Endodermal cell (in vitro differentiated cells): ENCODE data around the gene WLS. TPM values are rescaled to one million over a fixed set of nuclear protein-coding genes. Genes with fewer than 3 reads are reported as not detected.
A peak's percentile ranks its signal among the peaks of the same experiment; 100 is the strongest.

Source experiments
- DNase-seq: peaks from one replicate; pipeline ENCODE4 v3.0.0-alpha.2; 2017
- H3K27ac ChIP-seq: 2 replicates; pipeline ENCODE4 v1.5.1; 2013; ENCODE audit warnings: mild to moderate bottlenecking, low read depth, low read length, moderate library complexity
- H3K27me3 ChIP-seq: 2 replicates; pipeline ENCODE4 v1.6.1; 2013; ENCODE audit warnings: mild to moderate bottlenecking, low read length, moderate library complexity; ENCODE audit not compliant: insufficient read depth, control insufficient read depth, poor library complexity, severe bottlenecking
- H3K36me3 ChIP-seq: 2 replicates; pipeline ENCODE4 v1.7.0; 2013; ENCODE audit warnings: mild to moderate bottlenecking, low read length, moderate library complexity; ENCODE audit not compliant: control insufficient read depth, insufficient read depth
- H3K4me1 ChIP-seq: one replicate; pipeline ENCODE4 v1.7.0; 2013; ENCODE audit warnings: low read length; ENCODE audit not compliant: control insufficient read depth, insufficient read depth
- H3K4me3 ChIP-seq: 2 replicates; pipeline ENCODE4 v1.5.1; 2013; ENCODE audit warnings: mild to moderate bottlenecking, low read length, moderate library complexity
- H3K9ac ChIP-seq: 2 replicates; pipeline ENCODE4 v1.6.1; 2013; ENCODE audit warnings: mild to moderate bottlenecking, low read length, moderate library complexity; ENCODE audit not compliant: poor library complexity, severe bottlenecking; ENCODE audit errors: extremely low read depth
- H3K9me3 ChIP-seq: 2 replicates; pipeline ENCODE4 v1.6.1; 2013; ENCODE audit warnings: mild to moderate bottlenecking, low read length, moderate library complexity; ENCODE audit not compliant: control insufficient read depth
- H3K27ac Mint-ChIP-seq: 2 replicates; pipeline ENCODE4 v1.8.0; 2020; ENCODE audit warnings: mixed read lengths
- H3K27me3 Mint-ChIP-seq: 2 replicates; pipeline ENCODE4 v1.8.0; 2021; ENCODE audit warnings: mild to moderate bottlenecking, mixed read lengths; ENCODE audit not compliant: insufficient read depth
- H3K36me3 Mint-ChIP-seq: 2 replicates; pipeline ENCODE4 v1.8.0; 2020; ENCODE audit warnings: low read depth, mixed read lengths
- H3K4me1 Mint-ChIP-seq: 2 replicates; pipeline ENCODE4 v1.8.0; 2020; ENCODE audit warnings: mixed read lengths
- H3K4me3 Mint-ChIP-seq: 2 replicates; pipeline ENCODE4 v1.8.0; 2020; ENCODE audit warnings: mild to moderate bottlenecking, moderate library complexity, mixed read lengths
- H3K9me3 Mint-ChIP-seq: 2 replicates; pipeline ENCODE4 v1.8.0; 2020; ENCODE audit warnings: mild to moderate bottlenecking, mixed read lengths
- CTCF ChIP-seq: fragments of 200-600 bp; sonication (generic); conservative IDR thresholded peaks from 2 replicates; pipeline ENCODE4 v1.5.0; 2021; ENCODE audit warnings: antibody characterized with exemption, mild to moderate bottlenecking
- WGBS, 2 experiments: methylation state at CpG; one replicate each; pipeline versions ENCODE4 v1.1.5 to v1.1.7; 2013; ENCODE audit warnings: missing lambda C conversion rate in 2 of 2, mixed read lengths in 1 of 2; ENCODE audit not compliant: insufficient coverage in 1 of 2, insufficient read length in 1 of 2; 5-methylcytosine and 5-hydroxymethylcytosine counted together
- total RNA-seq, 2 donors: library from RNA; stranded (reverse); fragmentation: NEBNext Ultra II Directional in 1 of 2; extraction: Animal tissue kit (Norgen Biotek cat#: 25700) in 1 of 2; gene quantifications; 2 replicates in 1 of 2; 3 replicates in 1 of 2; pipeline ENCODE4 v1.2.1, GENCODE V29; 2021

Gene WLS
- total RNA-seq, 2 donors from 2014 or later: 90.8 to 115 TPM

- H3K9ac ChIP-seq: no peak overlapping the region
- Mint-ChIP-seq H3K4me1 (peaks cover 36% of the 10 kb centered on the region), H3K9me3 (no peaks in the 10 kb centered on the region), H3K27ac (peak overlapping the region; percentile 74), H3K4me3 (peak overlapping the region; percentile 89), H3K36me3 (no peaks in the 10 kb centered on the region), H3K27me3 (peaks cover 87% of the 10 kb centered on the region)
- H3K4me1 ChIP-seq: no peaks in the 10 kb centered on the region
- TF ChIP-seq CTCF: no peak
- H3K36me3 ChIP-seq: no peaks in the 10 kb centered on the region
- WGBS, 2 experiments: 0% methylated on average over 1 of the region's 1 CpG
- H3K9me3 ChIP-seq: no peaks in the 10 kb centered on the region
- no peak for DNase-seq
- H3K27ac ChIP-seq: no peak overlapping the region
- H3K27me3 ChIP-seq: peaks cover 11% of the 10 kb centered on the region
- H3K4me3 ChIP-seq: peak overlapping the region; percentile 97
Observed at GRCh38 chr1:68233202-68233601, 879 bp upstream of the WLS start.

GRCh38 chr1:68231627-68232288 lies 565 bp downstream of the WLS start:
- H3K9me3 Mint-ChIP-seq: no peaks in the 10 kb centered on the region
- WGBS, 2 experiments: 0% methylated on average over 6 to 31 of the region's 31 CpGs
- Histone ChIP-seq H3K27me3 (peaks cover 11% of the 10 kb centered on the region), H3K4me1 (no peaks in the 10 kb centered on the region), H3K9me3 (no peaks in the 10 kb centered on the region), H3K4me3 (peak overlapping the region; percentile 97), H3K9ac (peak overlapping the region; percentile 95), H3K27ac (peak overlapping the region; percentile 96), H3K36me3 (peaks cover 3% of the 10 kb centered on the region)
- peaks cover 85% of the 10 kb centered on the region for H3K27me3 Mint-ChIP-seq
- no peak for TF ChIP-seq CTCF
- H3K36me3 Mint-ChIP-seq: peaks cover 1% of the 10 kb centered on the region
- peak; percentile 74 for DNase-seq
- H3K27ac Mint-ChIP-seq: peak overlapping the region; percentile 90
- peaks cover 34% of the 10 kb centered on the region for H3K4me1 Mint-ChIP-seq
- H3K4me3 Mint-ChIP-seq: peak overlapping the region; percentile 89

GRCh38 chr1:68230901-68231626 lies 1.3 kb downstream of the WLS start:
- Mint-ChIP-seq H3K9me3 (no peaks in the 10 kb centered on the region), H3K36me3 (peaks cover 5% of the 10 kb centered on the region), H3K4me3 (peak overlapping the region; percentile 89), H3K27me3 (peaks cover 81% of the 10 kb centered on the region), H3K4me1 (peaks cover 34% of the 10 kb centered on the region), H3K27ac (no peak overlapping the region)
- Histone ChIP-seq H3K4me1 (no peaks in the 10 kb centered on the region), H3K27ac (peak overlapping the region; percentile 96), H3K9me3 (no peaks in the 10 kb centered on the region), H3K9ac (peak overlapping the region; percentile 95), H3K36me3 (peaks cover 7% of the 10 kb centered on the region), H3K27me3 (peaks cover 11% of the 10 kb centered on the region), H3K4me3 (peak overlapping the region; percentile 97)
- WGBS, 2 experiments: 1 to 2% methylated on average over 28 to 61 of the region's 62 CpGs
- peak; percentile 62 for DNase-seq
- TF ChIP-seq CTCF: no peak
